Smooth muscle cell of the umbilical artery (primary cell): ENCODE measurements around the gene FAM89B. TPM values are rescaled to one million over a fixed set of nuclear protein-coding genes. Genes with fewer than 3 reads are reported as not detected.

Experiments used
- total RNA-seq: library from RNA; depleted of rRNA; stranded (reverse); fragments of >200 nt; gene quantifications from 2 replicates; pipeline ENCODE4 v1.2.3, GENCODE V29; 2014

Gene FAM89B
- 27.3 and 34.8 TPM in 2 replicates for total RNA-seq

GRCh38 chr11:65572356-65573051 is at the start of gene FAM89B:
Gene FAM89B, plus strand, starts transcription at chr11:65572538. Its CDS starts 132 bp downstream, at chr11:65572670.

GRCh38 chr11:65524741-65525545 is 47.4 kb upstream of the FAM89B start, which contains the start of gene SCYL1:
Gene SCYL1, plus strand, starts transcription at chr11:65525083. Its CDS starts 71 bp downstream, at chr11:65525154.

GRCh38 chr11:65558002-65558929 is 14.1 kb upstream of the FAM89B start, which contains the start of gene LTBP3:
Gene LTBP3, minus strand, starts transcription at chr11:65558359. Its CDS starts 400 bp downstream, at chr11:65557959.

GRCh38 chr11:65569973-65570918 is 2.1 kb upstream of the FAM89B start, which contains the start of gene ZNRD2:
Gene ZNRD2, plus strand, starts transcription at chr11:65570477. Its CDS starts 15 bp downstream, at chr11:65570492.

GRCh38 chr11:65575568-65576231 is 3.4 kb downstream of the FAM89B start, which contains the start of gene EHBP1L1:
Gene EHBP1L1, plus strand, starts transcription at chr11:65576053. Its CDS starts 250 bp downstream, at chr11:65576303.

GRCh38 chr11:65595543-65596281 is 23.4 kb downstream of the FAM89B start, which contains the start of gene KCNK7:
Gene KCNK7, minus strand, starts transcription at chr11:65595800. Its CDS starts 28 bp downstream, at chr11:65595772.

GRCh38 chr11:65615229-65615949 is 43.1 kb downstream of the FAM89B start, which contains the start of gene PCNX3:
Gene PCNX3, plus strand, starts transcription at chr11:65615776. Its CDS starts 536 bp downstream, at chr11:65616312.

Other genes starting within 250 kb of the FAM89B start
- gene DPF2, start 238.7 kb upstream of the FAM89B start, total RNA-seq = 38.3 and 53.9 TPM in 2 replicates
- gene TIGD3, start 217.8 kb upstream of the FAM89B start, total RNA-seq = 0.05 and 0.30 TPM in 2 replicates
- gene SLC25A45, start 189.9 kb upstream of the FAM89B start, total RNA-seq = 1.2 and 1.5 TPM in 2 replicates
- gene FRMD8, start 185.9 kb upstream of the FAM89B start, total RNA-seq = 38.9 and 46.0 TPM in 2 replicates
- 241 and 258 TPM in 2 replicates for gene NEAT1, start 149.7 kb upstream of the FAM89B start, total RNA-seq
- gene MALAT1, start 73.5 kb upstream of the FAM89B start, total RNA-seq = 11,132 and 13,288 TPM in 2 replicates
- gene SCYL1, start 47.5 kb upstream of the FAM89B start, total RNA-seq = 91.8 and 103 TPM in 2 replicates
- gene LTBP3, start 14.2 kb upstream of the FAM89B start, total RNA-seq = 140 and 192 TPM in 2 replicates
- 37.7 and 43.6 TPM in 2 replicates for gene ZNRD2, start 2.1 kb upstream of the FAM89B start, total RNA-seq
- gene EHBP1L1, start 3.5 kb downstream of the FAM89B start, total RNA-seq = 69.5 and 103 TPM in 2 replicates
- gene KCNK7, start 23.3 kb downstream of the FAM89B start, total RNA-seq = 0.09 and 0.30 TPM in 2 replicates
- 16.3 and 33.3 TPM in 2 replicates for gene MAP3K11, start 41.7 kb downstream of the FAM89B start, total RNA-seq
- 17.2 and 35.6 TPM in 2 replicates for gene PCNX3, start 43.2 kb downstream of the FAM89B start, total RNA-seq
- 17.2 and 37.5 TPM in 2 replicates for gene SIPA1, start 65.6 kb downstream of the FAM89B start, total RNA-seq
- 18.1 and 22.8 TPM in 2 replicates for gene RELA, start 90.4 kb downstream of the FAM89B start, total RNA-seq
- 28.3 and 33.3 TPM in 2 replicates for gene KAT5, start 139.7 kb downstream of the FAM89B start, total RNA-seq
- gene RNASEH2C, start 148.3 kb downstream of the FAM89B start, total RNA-seq = 17.3 and 52.9 TPM in 2 replicates
- 8.3 and 11.2 TPM in 2 replicates for gene AP5B1, start 208.4 kb downstream of the FAM89B start, total RNA-seq
- gene OVOL1, start 214.5 kb downstream of the FAM89B start, total RNA-seq = not detected in 2 replicates